HepG2 (cell line): ENCODE results near the gene PSEN2. TPM values are rescaled to one million over a fixed set of nuclear protein-coding genes. Genes with fewer than 3 reads are reported as not detected.
A peak's percentile ranks its signal among the peaks of the same experiment; 100 is the strongest.

Experiments
- ATAC-seq: fragments of 200-7000 bp; cut with Tn5 transposase; 3 replicates; pipeline ENCODE4 v1.9.1; 2020; ENCODE audit warnings: mild to moderate bottlenecking, moderate library complexity
- BruUV-seq: library from RNA; stranded (reverse); fragments of 400-500 nt; replicated peaks from 2 replicates; lab custom pipeline; 2021; lab: Mats Ljungman, UMichigan
- CTCF ChIA-PET: fragments of 300-600 bp; formaldehyde crosslinking; extraction: SDS; loops from one replicate; lab custom pipeline; 2021; ENCODE audit warnings: low total read pairs, inconsistent platforms, low intra/inter-chr PET ratio; lab: Yijun Ruan, JAX
- POLR2A ChIA-PET: fragments of 350-600 bp; sonication (Branson Sonifier 250); formaldehyde crosslinking; loops from one replicate; lab custom pipeline; 2020; ENCODE audit warnings: antibody characterized with exemption, inconsistent platforms; lab: Yijun Ruan, JAX
- DNase-seq: peaks from one replicate; pipeline ENCODE4 v3.0.0-alpha.2; 2015; ENCODE audit warnings: low spot score
- FAIRE-seq: peaks from 3 replicates; lab custom pipeline; 2011; peaks lifted over from hg19 to GRCh38; lab: Jason Lieb, UNC
- H2AFZ ChIP-seq: one replicate; pipeline ENCODE4 v1.6.1; 2011; ENCODE audit warnings: low read length, inconsistent platforms
- H3K27ac ChIP-seq: fragments of 300-600 bp; 3 replicates; pipeline ENCODE4 v1.8.0; 2011; ENCODE audit warnings: mixed run types, mild to moderate bottlenecking, mixed read lengths, low read length, inconsistent platforms; ENCODE audit not compliant: insufficient read depth; ENCODE audit errors: extremely low read length
- H3K27me3 ChIP-seq, 2 experiments: fragments of 200-600 bp in 1 of 2; 2 replicates in 1 of 2; 3 replicates in 1 of 2; pipeline versions ENCODE4 v1.6.0 to v1.8.0; 2011; ENCODE audit warnings: low read length in 2 of 2, mild to moderate bottlenecking in 2 of 2, moderate library complexity in 2 of 2, inconsistent platforms in 1 of 2; ENCODE audit not compliant: insufficient read depth in 2 of 2, control insufficient read depth in 1 of 2
- H3K36me3 ChIP-seq, 2 experiments: fragments of 200-600 bp in 1 of 2; replicated peaks in 1 of 2; 2 replicates in 1 of 2; 3 replicates in 1 of 2; pipeline versions ENCODE4 v1.5.1 to v1.8.0; 2011; ENCODE audit warnings: low read length in 2 of 2, inconsistent platforms in 1 of 2; ENCODE audit not compliant: insufficient read depth in 2 of 2, control insufficient read depth in 1 of 2
- H3K4me1 ChIP-seq: 2 replicates; pipeline ENCODE4 v1.5.1; 2012; ENCODE audit warnings: low read length, inconsistent platforms; ENCODE audit not compliant: insufficient read depth
- H3K4me2 ChIP-seq: 2 replicates; pipeline ENCODE4 v1.6.0; 2011; ENCODE audit warnings: low read depth, low read length, inconsistent platforms
- H3K4me3 ChIP-seq, 3 experiments: fragments of 200-600 bp in 1 of 3; sonication (generic), shearing (Covaris generic) in 1 of 3; replicated peaks in 1 of 3; 2 replicates each; pipeline ENCODE4 v1.5.1; 2011 to 2016; ENCODE audit warnings: low read length in 3 of 3, inconsistent platforms in 2 of 3, low read depth in 2 of 3, mild to moderate bottlenecking in 2 of 3, control low read depth in 1 of 3, mixed read lengths in 1 of 3; ENCODE audit not compliant: insufficient read depth in 1 of 3
- H3K79me2 ChIP-seq: one replicate; pipeline ENCODE4 v1.6.1; 2011; ENCODE audit warnings: low read length, inconsistent platforms; ENCODE audit not compliant: insufficient read depth
- H3K9ac ChIP-seq: 2 replicates; pipeline ENCODE4 v1.6.0; 2011; ENCODE audit warnings: mild to moderate bottlenecking, low read depth, low read length, inconsistent platforms; ENCODE audit not compliant: insufficient read depth
- H3K9me3 ChIP-seq: 2 replicates; pipeline ENCODE4 v1.5.1; 2012; ENCODE audit warnings: mild to moderate bottlenecking, low read length
- H4K20me1 ChIP-seq: 2 replicates; pipeline ENCODE4 v1.6.0; 2011; ENCODE audit warnings: inconsistent platforms, mild to moderate bottlenecking, low read length, moderate library complexity; ENCODE audit not compliant: insufficient read depth
- MAFK ChIP-seq, 2 experiments: IDR thresholded peaks in 1 of 2; conservative IDR thresholded peaks in 1 of 2; 2 replicates each; pipeline ENCODE4 v1.6.1; 2011; ENCODE audit warnings: improper control_type of control experiment in 2 of 2, low read length in 2 of 2
- NFATC3 ChIP-seq: sonication (generic); formaldehyde crosslinking; IDR thresholded peaks from 2 replicates; pipeline ENCODE4 v1.5.1; 2020; ENCODE audit warnings: mild to moderate bottlenecking, missing genetic modification reagents
- PLRG1 ChIP-seq: fragments of 450-650 bp; conservative IDR thresholded peaks from 2 replicates; pipeline ENCODE4 v1.6.1; 2016
- WGBS: methylation state at CpG from one replicate; pipeline ENCODE4 v1.1.6; 2017; ENCODE audit warnings: low lambda C conversion rate; 5-methylcytosine and 5-hydroxymethylcytosine counted together
- in situ Hi-C: cut with HindIII; loops from 2 replicates; pipeline ENCODE4 v1.10.0; 2017; ENCODE audit warnings: low pct_unique_long_range_greater_than_20kb; ENCODE audit not compliant: extremely low pct_ligation_motif_present
- intact Hi-C: fragments of 100-400 bp; cut with micrococcal nuclease; formaldehyde crosslinking; loops from one replicate; pipeline ENCODE4 v1.10.0; 2022; ENCODE audit not compliant: unreplicated experiment
- polyA plus RNA-seq, 8 experiments: library from polyadenylated mRNA; depleted of rRNA in 3 of 8; stranded (reverse) in 7 of 8; unstranded in 1 of 8; fragments of >200 nt; fragmentation: Illumina TruSeq in 4 of 8; extraction: Trizol in 4 of 8; gene quantifications; 2 replicates each; pipeline versions ENCODE4 v1.2.1 to v1.2.3, GENCODE V29; 2011 to 2016; ENCODE audit warnings: low read depth in 4 of 8, missing spikeins in 1 of 8, mixed read lengths in 1 of 8; ENCODE audit not compliant: insufficient read depth in 1 of 8
- total RNA-seq, 5 experiments: library from RNA; depleted of rRNA; stranded (reverse); fragments of >200 nt; fragmentation: Illumina TruSeq; extraction: Trizol; gene quantifications; 2 replicates each; pipeline ENCODE4 v1.2.3, GENCODE V29; 2016; ENCODE audit warnings: low read depth in 1 of 5
- TF ChIP-seq, protein P1 (sequence below): sonication (generic); formaldehyde crosslinking; IDR thresholded peaks from 2 replicates; pipeline ENCODE4 v1.5.0; 2020; ENCODE audit warnings: mild to moderate bottlenecking, missing genetic modification reagents
- TF ChIP-seq, protein P2 (sequence below): sonication (generic); formaldehyde crosslinking; IDR thresholded peaks from 2 replicates; pipeline ENCODE4 v1.5.0; 2020; ENCODE audit warnings: missing genetic modification reagents

Gene PSEN2
- total and polyA plus RNA-seq, 2 of the 13 experiments (the other 11 are each of a cell fraction or from before 2014, with no cell fraction given): 5.9 to 13.1 TPM

DNA sequence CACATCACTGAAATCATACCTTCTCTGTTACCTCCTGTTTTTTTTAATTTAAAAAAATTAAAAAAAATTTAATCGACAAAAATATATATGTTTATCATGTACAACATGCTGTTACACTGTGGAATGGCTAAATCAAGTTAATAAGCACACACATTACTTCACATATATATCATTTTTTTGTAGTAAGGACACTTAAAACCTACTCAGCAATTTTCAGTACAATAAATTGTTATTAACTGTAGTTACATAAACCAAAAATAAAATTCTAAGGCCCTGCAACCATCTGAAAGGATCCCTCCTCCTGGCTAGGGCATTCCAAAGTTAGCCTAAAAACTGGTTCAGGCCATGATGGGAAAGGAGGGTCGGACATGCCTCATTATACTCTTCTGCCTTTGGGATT lies 46.1 kb downstream of the PSEN2 start:
- Histone ChIP-seq H3K79me2 (no peaks in the 10 kb centered on the region), H3K36me3 (no peaks in the 10 kb centered on the region), H3K9ac (no peak overlapping the region), H3K9me3 (no peaks in the 10 kb centered on the region), H3K27ac (no peak overlapping the region), H3K27me3 (no peaks in the 10 kb centered on the region), H2AFZ (no peak overlapping the region), H3K4me3 (no peak overlapping the region), H4K20me1 (no peaks in the 10 kb centered on the region), H3K4me2 (no peak overlapping the region), H3K4me1 (peaks cover 35% of the 10 kb centered on the region)
- WGBS: 85% methylated on average over 2 of the region's 2 CpGs
- TF ChIP-seq, protein P1, sequence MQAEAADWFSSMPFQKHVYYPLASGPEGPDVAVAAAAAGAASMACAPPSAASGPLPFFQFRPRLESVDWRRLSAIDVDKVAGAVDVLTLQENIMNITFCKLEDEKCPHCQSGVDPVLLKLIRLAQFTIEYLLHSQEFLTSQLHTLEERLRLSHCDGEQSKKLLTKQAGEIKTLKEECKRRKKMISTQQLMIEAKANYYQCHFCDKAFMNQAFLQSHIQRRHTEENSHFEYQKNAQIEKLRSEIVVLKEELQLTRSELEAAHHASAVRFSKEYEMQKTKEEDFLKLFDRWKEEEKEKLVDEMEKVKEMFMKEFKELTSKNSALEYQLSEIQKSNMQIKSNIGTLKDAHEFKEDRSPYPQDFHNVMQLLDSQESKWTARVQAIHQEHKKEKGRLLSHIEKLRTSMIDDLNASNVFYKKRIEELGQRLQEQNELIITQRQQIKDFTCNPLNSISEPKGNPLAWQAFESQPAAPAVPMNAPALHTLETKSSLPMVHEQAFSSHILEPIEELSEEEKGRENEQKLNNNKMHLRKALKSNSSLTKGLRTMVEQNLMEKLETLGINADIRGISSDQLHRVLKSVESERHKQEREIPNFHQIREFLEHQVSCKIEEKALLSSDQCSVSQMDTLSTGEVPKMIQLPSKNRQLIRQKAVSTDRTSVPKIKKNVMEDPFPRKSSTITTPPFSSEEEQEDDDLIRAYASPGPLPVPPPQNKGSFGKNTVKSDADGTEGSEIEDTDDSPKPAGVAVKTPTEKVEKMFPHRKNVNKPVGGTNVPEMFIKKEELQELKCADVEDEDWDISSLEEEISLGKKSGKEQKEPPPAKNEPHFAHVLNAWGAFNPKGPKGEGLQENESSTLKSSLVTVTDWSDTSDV: no peak
- no peak for TF ChIP-seq NFATC3 (CRISPR knock-in tag)
- TF ChIP-seq MAFK (conservative IDR thresholded peaks at IDR 0.05 in 1 of 2, IDR thresholded peaks at IDR 0.05 in 1 of 2; ENCODE audit: low read length in 2 of 2): peak in 1 of 2 experiments; percentile 63; a peak in 2 of 4 replicates
- TF ChIP-seq, protein P2, sequence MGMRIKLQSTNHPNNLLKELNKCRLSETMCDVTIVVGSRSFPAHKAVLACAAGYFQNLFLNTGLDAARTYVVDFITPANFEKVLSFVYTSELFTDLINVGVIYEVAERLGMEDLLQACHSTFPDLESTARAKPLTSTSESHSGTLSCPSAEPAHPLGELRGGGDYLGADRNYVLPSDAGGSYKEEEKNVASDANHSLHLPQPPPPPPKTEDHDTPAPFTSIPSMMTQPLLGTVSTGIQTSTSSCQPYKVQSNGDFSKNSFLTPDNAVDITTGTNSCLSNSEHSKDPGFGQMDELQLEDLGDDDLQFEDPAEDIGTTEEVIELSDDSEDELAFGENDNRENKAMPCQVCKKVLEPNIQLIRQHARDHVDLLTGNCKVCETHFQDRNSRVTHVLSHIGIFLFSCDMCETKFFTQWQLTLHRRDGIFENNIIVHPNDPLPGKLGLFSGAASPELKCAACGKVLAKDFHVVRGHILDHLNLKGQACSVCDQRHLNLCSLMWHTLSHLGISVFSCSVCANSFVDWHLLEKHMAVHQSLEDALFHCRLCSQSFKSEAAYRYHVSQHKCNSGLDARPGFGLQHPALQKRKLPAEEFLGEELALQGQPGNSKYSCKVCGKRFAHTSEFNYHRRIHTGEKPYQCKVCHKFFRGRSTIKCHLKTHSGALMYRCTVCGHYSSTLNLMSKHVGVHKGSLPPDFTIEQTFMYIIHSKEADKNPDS (CRISPR knock-in tag): no peak
- no peak for TF ChIP-seq PLRG1
- intact Hi-C loops: no loop called here
- ChIA-PET CTCF (no interaction called here), POLR2A (no interaction called here)
- in situ Hi-C loops: loop anchor here (5.0 kb wide), 1 partner anchor 521 kb away; no protein-coding TSS in a partner anchor
- BruUV-seq: no TSS peak
- DNase-seq (no peak), FAIRE-seq (no peak), ATAC-seq (no peak)
